Activated T-helper 2 cell treated with anti-CD3 and anti-CD28 coated beads, Interferon-gamma antibody, Interleukin-2, Interleukin-4, amounts not matched to agents 10 μg/mL and 5 μg/mL and 100 μg/mL, durations not matched to agents 14 hours and 24 hours and 36 hours (primary cell): ENCODE measurements around the gene C10orf90. TPM values are rescaled to one million over a fixed set of nuclear protein-coding genes. Genes with fewer than 3 reads are reported as not detected.

ENCODE experiments used
- DNase-seq: peaks from one replicate; pipeline ENCODE4 v3.0.0; 2021; ENCODE audit warnings: low spot score
- H3K27ac Mint-ChIP-seq: one replicate; pipeline ENCODE4 v1.8.0; 2021; ENCODE audit warnings: mixed read lengths
- H3K27me3 Mint-ChIP-seq: one replicate; pipeline ENCODE4 v1.8.0; 2021; ENCODE audit warnings: low read depth, mixed read lengths
- H3K36me3 Mint-ChIP-seq: one replicate; pipeline ENCODE4 v1.8.0; 2021; ENCODE audit warnings: low read depth, mixed read lengths
- H3K4me1 Mint-ChIP-seq: one replicate; pipeline ENCODE4 v1.8.0; 2021; ENCODE audit warnings: low read depth, mixed read lengths
- H3K4me3 Mint-ChIP-seq: one replicate; pipeline ENCODE4 v1.8.0; 2021; ENCODE audit warnings: low read depth, mild to moderate bottlenecking, moderate library complexity, mixed read lengths
- H3K9me3 Mint-ChIP-seq: one replicate; pipeline ENCODE4 v1.8.0; 2021; ENCODE audit warnings: mixed read lengths
- intact Hi-C: fragments of 100-400 bp; cut with micrococcal nuclease; formaldehyde crosslinking; loops from one replicate; pipeline ENCODE4 v1.15.1; 2023
- total RNA-seq: library from RNA; stranded (reverse); gene quantifications from 2 replicates; pipeline ENCODE4 v1.2.3, GENCODE V29; 2022

Gene C10orf90
- total RNA-seq, 1 donor from 2014 or later: not detected

DNA sequence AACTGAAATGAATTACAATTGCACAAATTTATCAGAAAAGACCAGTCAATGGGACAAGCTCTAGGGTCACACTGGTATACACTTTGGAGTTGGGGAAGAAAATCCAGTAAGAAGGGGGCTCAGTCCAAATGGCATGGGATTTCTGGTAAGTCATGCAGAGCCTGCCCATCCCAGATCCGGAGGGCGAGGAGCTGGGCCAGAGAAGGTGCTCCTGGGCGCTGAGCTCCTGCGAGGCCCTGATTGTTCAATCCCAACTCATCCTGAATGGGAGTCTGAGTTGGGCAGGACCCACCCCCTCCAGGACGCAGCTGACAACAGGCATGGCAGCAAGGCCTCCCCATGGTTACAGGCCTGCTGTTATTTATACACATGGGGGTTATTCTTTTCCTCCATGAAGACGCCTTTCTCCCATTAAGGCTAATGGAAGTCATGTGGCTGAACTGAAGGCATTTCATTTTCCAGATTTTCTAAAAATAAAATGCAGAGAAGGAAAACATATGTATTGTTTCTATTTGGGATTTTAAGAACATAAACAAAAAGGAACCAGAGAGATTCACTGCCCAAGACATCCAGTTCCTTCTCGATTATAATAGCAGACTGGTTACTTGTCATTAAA is 191.1 kb downstream of the C10orf90 start:
- H3K4me1 Mint-ChIP-seq: no peaks in the 10 kb centered on the region

GRCh38 chr10:126478546-126478945 is 191.9 kb downstream of the C10orf90 start:
- no peak overlapping the region for H3K4me3 Mint-ChIP-seq
- intact Hi-C loops: no loop called here

More for the DNA sequence above, 191.1 kb downstream of the C10orf90 start:
- Mint-ChIP-seq H3K27ac (no peak overlapping the region), H3K36me3 (no peaks in the 10 kb centered on the region), H3K9me3 (peaks cover 3% of the 10 kb centered on the region), H3K4me3 (no peak overlapping the region), H3K27me3 (no peaks in the 10 kb centered on the region)
- intact Hi-C loops: no loop called here
- no peak for DNase-seq

DNA sequence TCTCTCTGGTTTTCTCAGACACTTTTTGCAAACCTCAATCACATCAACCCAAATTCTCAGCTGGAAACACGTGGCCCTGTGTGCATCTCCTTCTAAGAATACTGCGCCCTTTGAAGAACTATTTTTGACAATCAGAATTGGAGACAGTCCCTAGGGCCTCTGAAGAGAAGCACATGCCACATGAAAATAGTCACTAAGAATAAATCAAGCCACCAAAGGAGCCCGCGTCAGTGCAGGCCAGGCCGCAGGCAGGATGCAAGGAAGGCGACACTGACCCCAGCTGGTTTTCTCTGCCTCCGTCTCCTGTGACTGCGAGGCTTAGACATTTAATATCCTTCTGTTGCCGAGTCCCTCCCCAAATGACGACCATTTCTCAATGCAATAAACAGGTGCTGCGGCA is 194.2 kb downstream of the C10orf90 start:
- intact Hi-C loops: no loop called here
- Mint-ChIP-seq H3K36me3 (no peaks in the 10 kb centered on the region), H3K27me3 (no peaks in the 10 kb centered on the region), H3K4me1 (no peaks in the 10 kb centered on the region), H3K9me3 (peaks cover 4% of the 10 kb centered on the region), H3K27ac (no peak overlapping the region), H3K4me3 (no peak overlapping the region)
- no peak for DNase-seq

More at GRCh38 chr10:126478546-126478945, 191.9 kb downstream of the C10orf90 start:
- no peak overlapping the region for H3K27ac Mint-ChIP-seq
- DNase-seq: no peak
- H3K9me3 Mint-ChIP-seq: peaks cover 6% of the 10 kb centered on the region
- H3K36me3 Mint-ChIP-seq: no peaks in the 10 kb centered on the region
- H3K4me1 Mint-ChIP-seq: no peaks in the 10 kb centered on the region
- no peaks in the 10 kb centered on the region for H3K27me3 Mint-ChIP-seq

DNA sequence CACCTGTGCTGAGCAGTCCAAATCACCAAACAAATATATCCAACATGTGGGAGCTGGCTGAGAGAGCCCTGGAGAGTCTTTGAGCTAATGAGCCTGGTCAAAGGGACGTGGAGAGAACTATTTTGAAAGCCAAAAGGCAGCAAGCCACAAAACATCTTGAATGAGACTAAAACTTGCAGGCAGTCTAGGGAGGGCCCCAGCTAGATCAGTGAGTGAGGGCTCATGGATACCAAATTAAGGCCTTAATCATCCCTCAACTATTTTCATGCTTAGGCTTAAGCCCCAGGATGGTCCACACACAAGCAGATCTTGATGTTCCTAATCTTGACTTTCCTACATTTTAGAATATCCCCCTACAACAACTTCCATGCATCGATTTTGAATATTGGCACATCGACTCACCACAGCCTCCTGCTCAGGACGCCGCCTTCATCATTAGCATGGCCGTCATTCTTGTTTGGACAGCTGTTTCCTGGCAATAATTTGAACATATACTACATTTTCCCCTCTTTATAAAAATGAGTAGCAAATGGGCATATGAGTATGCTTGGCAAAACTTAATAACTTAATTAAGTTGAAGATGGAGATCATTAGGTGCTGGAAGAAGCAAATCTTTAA is 195.3 kb downstream of the C10orf90 start:
- Mint-ChIP-seq H3K27ac (no peak overlapping the region), H3K4me3 (no peak overlapping the region), H3K4me1 (no peaks in the 10 kb centered on the region), H3K9me3 (peaks cover 4% of the 10 kb centered on the region), H3K27me3 (no peaks in the 10 kb centered on the region), H3K36me3 (no peaks in the 10 kb centered on the region)
- no peak for DNase-seq
- intact Hi-C loops: no loop called here

DNA sequence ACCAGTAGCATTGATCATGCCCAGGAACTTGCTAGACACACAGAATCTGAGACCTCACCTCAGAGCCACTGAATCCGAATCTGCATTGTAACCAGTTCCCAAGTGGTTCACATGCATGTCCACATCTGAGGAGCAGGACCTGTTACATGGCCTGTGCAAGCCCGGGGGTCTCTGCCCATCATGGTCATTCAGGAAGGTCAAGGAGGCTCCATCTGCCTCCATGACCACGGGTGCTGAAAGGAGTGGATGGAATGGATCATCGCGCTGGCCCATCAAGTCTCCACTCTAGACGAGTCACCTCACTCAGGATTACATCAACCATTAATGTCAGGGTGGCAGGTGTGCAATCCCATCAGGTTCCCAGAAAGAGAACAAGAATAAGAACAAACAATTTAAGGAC is 196.5 kb downstream of the C10orf90 start:
- Mint-ChIP-seq H3K4me1 (no peaks in the 10 kb centered on the region), H3K9me3 (peaks cover 4% of the 10 kb centered on the region), H3K36me3 (no peaks in the 10 kb centered on the region), H3K27me3 (no peaks in the 10 kb centered on the region), H3K27ac (no peak overlapping the region), H3K4me3 (no peak overlapping the region)
- no peak for DNase-seq
- intact Hi-C loops: no loop called here

DNA sequence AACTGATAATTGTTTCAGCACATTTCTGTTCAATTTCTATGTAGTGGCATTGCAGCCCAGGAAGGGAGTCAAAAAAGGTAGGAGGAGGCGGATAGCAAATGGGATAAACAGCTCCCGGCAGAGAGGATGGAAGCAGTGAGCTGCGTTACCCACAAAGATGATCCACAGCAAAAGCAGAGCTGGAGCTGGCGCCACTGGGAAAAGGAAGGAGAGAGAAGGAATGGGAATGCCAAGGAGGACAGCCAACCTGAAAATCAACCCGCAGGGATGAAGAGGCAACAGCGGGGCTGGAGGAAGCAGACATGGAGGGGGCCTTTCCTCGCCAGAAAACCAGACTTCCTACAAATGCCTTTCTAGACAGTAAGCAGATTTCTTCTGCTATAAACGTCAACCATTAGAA is 199.5 kb downstream of the C10orf90 start:
- no peaks in the 10 kb centered on the region for H3K27me3 Mint-ChIP-seq
- H3K4me3 Mint-ChIP-seq: no peak overlapping the region
- H3K27ac Mint-ChIP-seq: no peak overlapping the region
- intact Hi-C loops: no loop called here
- no peaks in the 10 kb centered on the region for H3K36me3 Mint-ChIP-seq
- peaks cover 4% of the 10 kb centered on the region for H3K9me3 Mint-ChIP-seq
- H3K4me1 Mint-ChIP-seq: no peaks in the 10 kb centered on the region
- no peak for DNase-seq

DNA sequence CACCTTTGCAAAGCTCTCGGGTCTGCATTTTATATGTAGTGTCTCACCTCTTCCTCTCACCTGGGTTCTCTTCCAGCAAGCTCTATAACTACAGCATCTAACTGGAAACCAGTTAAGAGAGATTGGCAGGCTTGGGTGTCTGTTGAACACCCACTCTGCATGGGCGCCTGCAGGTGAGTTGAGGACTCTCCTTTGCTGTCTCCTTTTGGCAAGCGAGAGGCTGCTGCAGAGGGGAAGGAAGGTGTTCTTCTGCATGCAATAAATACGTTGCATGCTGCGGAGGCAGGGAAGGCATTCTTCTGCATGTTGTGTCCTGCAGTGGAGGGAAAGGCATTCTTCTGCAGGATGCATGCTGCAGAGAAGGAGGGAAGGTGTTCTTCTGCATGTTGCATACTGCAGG is 200.8 kb downstream of the C10orf90 start:
- Mint-ChIP-seq H3K27ac (no peak overlapping the region), H3K4me1 (no peaks in the 10 kb centered on the region), H3K4me3 (no peak overlapping the region), H3K36me3 (no peaks in the 10 kb centered on the region), H3K27me3 (no peaks in the 10 kb centered on the region), H3K9me3 (peaks cover 4% of the 10 kb centered on the region)
- no peak for DNase-seq
- intact Hi-C loops: no loop called here

DNA sequence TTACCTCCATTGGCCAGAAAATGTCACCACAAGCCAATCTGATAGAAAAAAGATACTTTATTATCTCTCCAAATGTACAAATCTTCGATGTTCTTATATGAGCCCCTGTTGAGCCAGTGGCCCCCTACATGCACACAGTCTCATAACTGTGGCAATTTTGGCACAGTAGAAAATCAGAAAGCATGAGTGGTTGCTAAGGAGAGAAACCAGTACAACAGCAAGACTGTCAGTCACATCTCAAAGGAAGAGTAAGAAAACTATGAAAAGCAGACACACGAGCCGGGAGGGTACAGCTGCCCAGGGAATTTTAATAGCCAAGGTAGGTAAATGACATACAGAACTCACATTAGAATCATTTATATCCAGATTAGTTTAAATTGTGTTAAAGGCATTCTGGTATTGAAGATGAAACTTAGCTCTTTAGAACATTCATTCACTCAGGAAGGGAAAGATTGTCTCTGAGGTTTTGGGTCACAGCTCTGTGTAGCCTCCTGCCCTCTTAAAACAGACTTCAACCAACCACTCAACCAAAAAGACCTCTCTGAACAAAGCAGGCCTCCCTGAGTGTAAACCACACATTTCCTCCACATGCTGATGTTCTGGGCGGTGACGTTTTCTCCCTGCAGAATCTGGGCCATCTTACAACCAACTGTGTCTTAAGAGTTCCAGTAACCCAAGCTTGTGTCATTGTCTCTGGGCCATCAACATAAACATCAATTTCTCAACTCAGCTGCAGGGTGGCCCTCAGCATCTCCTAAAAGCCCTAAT is 201.4 kb downstream of the C10orf90 start:
- intact Hi-C loops: no loop called here
- Mint-ChIP-seq H3K4me1 (no peaks in the 10 kb centered on the region), H3K4me3 (no peak overlapping the region), H3K9me3 (peaks cover 4% of the 10 kb centered on the region), H3K36me3 (no peaks in the 10 kb centered on the region), H3K27ac (no peak overlapping the region), H3K27me3 (no peaks in the 10 kb centered on the region)
- no peak for DNase-seq

GRCh38 chr10:126468467-126468866 is 202.0 kb downstream of the C10orf90 start:
- Mint-ChIP-seq H3K36me3 (no peaks in the 10 kb centered on the region), H3K9me3 (peaks cover under 1% of the 10 kb centered on the region), H3K4me1 (no peaks in the 10 kb centered on the region), H3K4me3 (no peak overlapping the region), H3K27me3 (no peaks in the 10 kb centered on the region), H3K27ac (no peak overlapping the region)
- DNase-seq: no peak
- intact Hi-C loops: no loop called here

- H3K4me3 Mint-ChIP-seq: no peak overlapping the region
- no peaks in the 10 kb centered on the region for H3K27me3 Mint-ChIP-seq
- H3K36me3 Mint-ChIP-seq: no peaks in the 10 kb centered on the region
- no peaks in the 10 kb centered on the region for H3K4me1 Mint-ChIP-seq
- no peak for DNase-seq
- intact Hi-C loops: no loop called here
- no peak overlapping the region for H3K27ac Mint-ChIP-seq
- peaks cover 3% of the 10 kb centered on the region for H3K9me3 Mint-ChIP-seq
These were observed 204.7 kb downstream of the C10orf90 start for GRCh38 chr10:126465771-126466170.

DNA sequence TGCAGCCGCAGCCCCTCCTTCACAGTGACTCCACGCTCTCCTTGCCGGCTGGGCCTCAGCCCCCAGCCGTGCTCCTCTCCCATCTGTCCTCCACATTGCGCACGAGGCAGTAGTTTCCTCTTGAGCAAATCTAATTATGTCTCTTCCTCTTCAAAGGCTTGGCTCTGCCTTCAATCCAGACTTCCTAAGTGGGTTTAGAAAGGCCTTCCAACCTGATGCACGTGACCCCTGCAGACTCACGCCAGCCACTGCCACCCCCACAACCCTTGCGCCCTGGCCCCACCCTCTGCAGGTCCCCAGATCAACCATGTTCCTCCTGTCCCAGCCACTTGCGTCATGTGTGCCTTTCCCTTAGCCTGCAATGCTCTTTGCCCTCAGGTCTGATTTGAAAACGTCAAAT is 207.2 kb downstream of the C10orf90 start:
- Mint-ChIP-seq H3K4me3 (no peak overlapping the region), H3K27me3 (no peaks in the 10 kb centered on the region), H3K27ac (no peak overlapping the region), H3K36me3 (no peaks in the 10 kb centered on the region), H3K9me3 (peaks cover 3% of the 10 kb centered on the region), H3K4me1 (no peaks in the 10 kb centered on the region)
- no peak for DNase-seq
- intact Hi-C loops: no loop called here

GRCh38 chr10:126461289-126461940 is 209.1 kb downstream of the C10orf90 start:
- Mint-ChIP-seq H3K27me3 (no peaks in the 10 kb centered on the region), H3K36me3 (no peaks in the 10 kb centered on the region), H3K27ac (no peak overlapping the region), H3K9me3 (peaks cover 3% of the 10 kb centered on the region), H3K4me3 (no peak overlapping the region), H3K4me1 (no peaks in the 10 kb centered on the region)
- no peak for DNase-seq
- intact Hi-C loops: no loop called here
